Chondrocyte (in vitro differentiated cells): ENCODE data around the gene CNTRL. TPM values are rescaled to one million over a fixed set of nuclear protein-coding genes. Genes with fewer than 3 reads are reported as not detected.

Experiments
- DNase-seq: peaks from one replicate; pipeline ENCODE4 v3.0.0; 2021; ENCODE audit warnings: mixed read lengths, low spot score
- H3K27ac Mint-ChIP-seq: one replicate; pipeline ENCODE4 v1.8.0; 2021; ENCODE audit warnings: mild to moderate bottlenecking, moderate library complexity, mixed read lengths; ENCODE audit not compliant: unreplicated experiment
- H3K27me3 Mint-ChIP-seq: 2 replicates; pipeline ENCODE4 v1.8.0; 2021; ENCODE audit warnings: low read depth, mixed read lengths
- H3K36me3 Mint-ChIP-seq: 2 replicates; pipeline ENCODE4 v1.8.0; 2021; ENCODE audit warnings: low read depth, mixed read lengths
- H3K4me1 Mint-ChIP-seq: 2 replicates; pipeline ENCODE4 v1.8.0; 2021; ENCODE audit warnings: low read depth, mild to moderate bottlenecking, mixed read lengths
- H3K4me3 Mint-ChIP-seq: one replicate; pipeline ENCODE4 v1.8.0; 2021; ENCODE audit warnings: mild to moderate bottlenecking, moderate library complexity, mixed read lengths; ENCODE audit not compliant: unreplicated experiment
- H3K9me3 Mint-ChIP-seq: 2 replicates; pipeline ENCODE4 v1.8.0; 2021; ENCODE audit warnings: low read depth, mixed read lengths
- CTCF ChIP-seq: fragments of 200-600 bp; sonication (generic); IDR thresholded peaks from 2 replicates; pipeline ENCODE4 v1.5.0; 2021; ENCODE audit warnings: antibody characterized with exemption, mild to moderate bottlenecking, moderate library complexity
- total RNA-seq: library from RNA; stranded (reverse); gene quantifications from 3 replicates; pipeline ENCODE4 v1.2.1, GENCODE V29; 2021

CNTRL gene
- total RNA-seq, 1 donor from 2014 or later = 4.9 TPM

GRCh38 chr9:121206516-121207370, 132.0 kb downstream of the CNTRL start:
- Mint-ChIP-seq H3K9me3 (no peaks in the 10 kb centered on the region), H3K36me3 (no peaks in the 10 kb centered on the region), H3K27me3 (no peaks in the 10 kb centered on the region), H3K4me3 (no peak overlapping the region), H3K4me1 (peaks cover 7% of the 10 kb centered on the region), H3K27ac (no peak overlapping the region)
- no peak for TF ChIP-seq CTCF
- no peak for DNase-seq

- no peak overlapping the region for H3K27ac Mint-ChIP-seq
- H3K36me3 Mint-ChIP-seq = no peaks in the 10 kb centered on the region
- H3K9me3 Mint-ChIP-seq = no peaks in the 10 kb centered on the region
- H3K27me3 Mint-ChIP-seq = no peaks in the 10 kb centered on the region
- no peak for DNase-seq
- no peak overlapping the region for H3K4me3 Mint-ChIP-seq
- peaks cover under 1% of the 10 kb centered on the region for H3K4me1 Mint-ChIP-seq
- TF ChIP-seq CTCF = no peak
Observed at GRCh38 chr9:121207371-121207940, 132.7 kb downstream of the CNTRL start.

DNA sequence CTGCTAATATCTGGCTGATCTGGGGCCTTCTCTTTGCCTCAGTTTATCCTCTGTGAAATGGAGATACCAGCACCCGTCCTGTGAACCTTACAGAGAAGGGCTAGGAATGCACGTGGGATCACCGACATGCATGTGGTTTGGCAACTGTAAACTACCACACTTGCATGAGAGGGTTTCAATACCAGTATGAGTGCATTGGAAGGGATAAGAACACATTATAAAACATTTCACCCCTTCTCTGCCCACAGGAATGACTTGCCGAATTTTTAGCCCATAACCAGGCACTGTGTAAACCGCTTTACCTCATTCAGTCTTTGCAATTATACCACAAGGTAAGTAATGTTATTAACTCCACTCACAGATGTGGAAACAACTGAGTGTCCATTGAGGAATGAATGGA, 135.8 kb downstream of the CNTRL start:
- TF ChIP-seq CTCF = no peak
- no peak for DNase-seq
- no peak overlapping the region for H3K4me3 Mint-ChIP-seq
- no peak overlapping the region for H3K27ac Mint-ChIP-seq
- H3K27me3 Mint-ChIP-seq = no peaks in the 10 kb centered on the region
- H3K4me1 Mint-ChIP-seq = peaks cover 5% of the 10 kb centered on the region
- H3K9me3 Mint-ChIP-seq = no peaks in the 10 kb centered on the region
- H3K36me3 Mint-ChIP-seq = no peaks in the 10 kb centered on the region

DNA sequence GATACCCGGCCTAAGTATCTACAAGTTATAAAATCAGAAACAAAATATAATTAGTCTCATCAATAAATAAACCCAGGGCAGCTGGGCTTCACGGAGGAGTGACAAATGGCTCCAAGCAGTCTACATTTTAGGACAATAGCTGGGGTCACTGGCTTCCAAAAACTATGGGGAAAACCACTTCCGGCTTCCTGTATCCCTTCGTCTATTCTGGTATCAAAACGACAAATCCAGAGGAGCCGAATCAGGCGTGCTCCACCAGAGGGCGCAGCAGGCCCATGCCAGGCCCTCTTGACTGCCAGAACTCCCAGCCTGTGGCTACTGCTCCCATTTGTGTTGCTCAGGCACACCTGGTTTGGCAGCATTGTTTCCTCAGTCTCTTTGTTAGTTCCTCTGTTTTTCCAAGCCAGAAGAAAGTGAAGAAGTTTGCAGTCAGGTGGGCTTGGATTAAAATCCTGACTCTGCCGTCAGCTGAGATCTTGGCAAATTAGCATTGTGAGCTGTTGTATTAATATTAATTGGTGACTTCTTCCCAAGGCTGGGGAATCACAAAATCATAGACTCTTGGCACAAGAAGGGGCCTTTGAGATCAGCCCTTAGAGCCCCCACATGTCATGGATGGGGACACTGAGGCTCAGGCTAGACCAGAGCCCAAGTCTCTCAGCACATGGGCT, 138.5 kb downstream of the CNTRL start:
- Mint-ChIP-seq H3K36me3 (no peaks in the 10 kb centered on the region), H3K9me3 (no peaks in the 10 kb centered on the region), H3K27me3 (no peaks in the 10 kb centered on the region), H3K27ac (peak overlapping the region; percentile 76), H3K4me1 (peaks cover 9% of the 10 kb centered on the region), H3K4me3 (no peak overlapping the region)
- no peak for DNase-seq
- TF ChIP-seq CTCF = peak; percentile 98

- H3K4me1 Mint-ChIP-seq = peaks cover 9% of the 10 kb centered on the region
Observed at GRCh38 chr9:121214005-121214404, 139.2 kb downstream of the CNTRL start.

More at GRCh38 chr9:121214005-121214404, 139.2 kb downstream of the CNTRL start:
- Mint-ChIP-seq H3K4me3 (no peak overlapping the region), H3K27ac (no peak overlapping the region), H3K36me3 (no peaks in the 10 kb centered on the region), H3K27me3 (no peaks in the 10 kb centered on the region), H3K9me3 (no peaks in the 10 kb centered on the region)
- DNase-seq = no peak
- no peak for TF ChIP-seq CTCF
